NCI-H510A (cell line): ENCODE results near the gene PRPF6.
"Not testable (repeated sequence)": the region's sequence is repeated elsewhere in the genome, so short reads cannot be mapped to it uniquely, and the experiment has no call there.

Source experiments
- DNase-seq: peaks from one replicate; lab custom pipeline; 2025; lab: John Stamatoyannopoulos, UW

Gene PRPF6

GRCh38 chr20:63960654-63961621 lies 20.0 kb upstream of the PRPF6 start:
- DNase-seq, result not testable (repeated sequence)

GRCh38 chr20:63961664-63962425 lies 19.1 kb upstream of the PRPF6 start:
- no peak for DNase-seq

- no peak for DNase-seq
These were observed 18.2 kb upstream of the PRPF6 start for GRCh38 chr20:63962426-63963347.

- no peak for DNase-seq
These were observed 17.6 kb upstream of the PRPF6 start for GRCh38 chr20:63963348-63963741.

DNA sequence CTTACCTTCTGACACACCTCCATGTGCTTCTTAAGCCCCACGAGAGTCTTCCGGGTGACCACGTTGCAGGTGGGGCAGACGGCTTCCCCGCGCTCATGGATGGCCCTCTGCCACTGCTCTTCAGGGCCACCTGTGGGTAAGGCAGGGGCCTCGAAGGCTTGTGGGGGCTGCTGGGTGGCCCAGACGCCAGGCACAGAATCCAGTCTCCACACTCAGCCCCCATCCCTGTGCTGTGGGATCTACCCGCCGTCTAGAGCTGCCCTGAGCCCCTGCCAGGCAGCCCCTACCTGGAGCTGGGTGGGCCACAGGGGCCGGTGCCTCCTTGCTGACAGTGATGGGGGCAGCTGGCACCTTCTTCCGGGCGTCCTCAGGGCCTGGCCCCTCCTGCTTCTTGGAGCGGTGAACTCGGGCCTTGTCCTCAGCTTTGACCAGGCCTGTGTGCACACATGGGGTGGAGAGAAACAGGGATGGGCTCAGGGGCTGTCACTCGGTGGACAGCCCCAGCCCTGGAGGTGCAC lies 17.1 kb upstream of the PRPF6 start:
- DNase-seq, result no peak

DNA sequence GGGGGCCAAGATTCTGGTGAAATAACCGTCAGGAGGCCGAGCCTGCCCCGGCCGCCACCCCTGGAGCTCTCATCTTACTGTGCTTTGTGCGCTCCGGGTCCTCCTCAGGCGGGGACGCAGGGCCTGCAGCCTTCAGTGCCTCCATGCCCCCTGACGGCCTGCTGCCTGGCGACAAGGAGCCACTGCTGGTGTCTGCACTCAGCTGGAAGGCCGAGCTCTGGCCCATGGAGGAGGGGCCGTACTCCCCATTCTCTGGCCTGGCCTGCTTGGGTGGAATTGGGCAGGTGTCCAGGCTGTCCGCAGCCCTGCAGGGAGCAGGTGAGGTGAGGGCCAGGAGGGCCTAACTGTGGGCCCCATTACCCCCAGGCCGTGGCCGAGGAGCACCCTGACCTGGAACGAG lies 16.5 kb upstream of the PRPF6 start:
- DNase-seq, result no peak

GRCh38 chr20:63966172-63966943 lies 14.6 kb upstream of the PRPF6 start:
- DNase-seq, result no peak

- no peak for DNase-seq
These were observed 14.0 kb upstream of the PRPF6 start for GRCh38 chr20:63966944-63967322.

- DNase-seq, result no peak
These were observed 13.4 kb upstream of the PRPF6 start for GRCh38 chr20:63967330-63968135.

- DNase-seq, result no peak
These were observed 12.6 kb upstream of the PRPF6 start for GRCh38 chr20:63968136-63968927.

- no peak for DNase-seq
These were observed 11.8 kb upstream of the PRPF6 start for GRCh38 chr20:63968928-63969760.

GRCh38 chr20:63969838-63970713 lies 10.9 kb upstream of the PRPF6 start, which contains the start of gene ZNF512B:
Gene ZNF512B (minus strand): TSS chr20:63969930. CDS start chr20:63967950, 1,980 bp downstream.
- DNase-seq, result peak; percentile 40

DNA sequence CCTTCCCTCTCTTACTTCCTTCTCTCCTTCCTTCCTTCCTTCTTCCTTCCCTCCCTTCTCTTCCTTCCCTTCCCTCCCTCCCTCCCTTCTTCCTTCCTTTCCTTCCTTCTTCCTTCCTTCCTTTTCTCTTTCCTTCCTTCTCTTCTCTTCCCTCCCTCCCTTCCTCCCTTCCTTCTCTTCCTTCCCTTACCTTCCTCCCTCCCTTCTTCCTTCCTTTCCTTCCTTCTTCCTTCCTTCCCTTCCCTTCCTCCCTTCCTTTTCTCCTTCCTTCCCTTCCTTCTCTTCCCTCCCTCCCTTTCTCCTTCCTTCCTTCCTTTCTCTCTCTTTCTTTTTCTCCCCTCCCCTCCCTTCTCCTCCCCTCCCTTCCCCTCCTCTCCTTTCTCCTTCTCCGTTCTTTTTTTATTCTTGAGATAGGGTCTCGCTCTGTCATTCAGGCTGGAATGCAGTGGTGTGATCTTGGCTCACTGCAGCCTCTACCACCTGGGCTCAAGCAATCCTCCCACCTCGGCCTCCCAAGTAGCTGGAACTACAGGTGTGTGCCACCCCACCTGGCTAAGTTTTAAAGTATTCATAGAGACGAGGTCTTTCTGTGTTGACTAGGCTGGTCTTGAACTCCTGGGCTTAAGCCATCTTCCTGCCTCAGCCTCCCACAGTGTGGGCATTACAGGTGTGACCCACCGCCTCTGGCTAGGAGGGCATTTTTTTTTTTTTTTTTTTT lies 10.1 kb upstream of the PRPF6 start:
- no peak for DNase-seq

GRCh38 chr20:63971960-63972311 lies 9.0 kb upstream of the PRPF6 start:
- not testable (repeated sequence) for DNase-seq

DNA sequence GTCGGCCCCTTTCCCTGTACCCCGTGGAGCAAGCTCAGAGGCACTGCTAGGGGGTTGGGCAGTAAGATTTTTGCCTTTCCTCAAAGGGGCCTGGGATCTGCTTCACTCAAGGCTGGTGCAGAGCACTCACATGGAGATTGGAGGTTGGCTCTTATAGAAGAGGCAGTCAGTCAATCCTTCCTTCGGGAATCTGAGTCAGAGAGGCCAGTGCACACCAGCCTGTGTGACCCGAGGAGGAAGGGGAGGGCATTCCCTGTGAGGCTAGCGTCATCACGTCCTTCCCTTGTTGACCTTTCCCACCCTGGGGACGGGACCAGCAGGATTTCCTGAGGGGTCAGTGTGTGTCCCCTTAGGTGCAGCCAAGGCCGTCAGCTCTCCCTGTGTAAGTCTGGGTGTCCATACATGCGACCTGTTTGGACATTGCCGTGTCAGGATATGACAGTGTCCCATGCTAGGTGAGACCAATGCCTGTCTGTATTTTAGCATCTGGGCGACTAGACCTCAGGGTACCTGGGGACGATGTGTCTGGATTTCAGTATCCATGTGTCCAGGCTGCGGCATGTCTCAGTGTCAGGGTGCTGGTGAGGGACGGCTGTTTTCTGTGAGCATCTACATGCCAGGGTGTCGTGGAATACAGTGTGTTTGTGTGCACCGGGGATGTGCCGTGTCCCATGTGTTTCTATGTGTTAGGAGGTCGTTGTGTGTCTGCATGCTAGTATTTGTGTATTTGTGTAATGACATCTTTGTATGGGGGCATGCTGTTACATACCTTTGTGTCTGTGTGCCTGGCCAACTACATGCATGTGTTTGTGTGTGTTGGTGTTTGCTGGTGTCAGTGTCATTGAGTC lies 8.4 kb upstream of the PRPF6 start:
- DNase-seq, result no peak

DNA sequence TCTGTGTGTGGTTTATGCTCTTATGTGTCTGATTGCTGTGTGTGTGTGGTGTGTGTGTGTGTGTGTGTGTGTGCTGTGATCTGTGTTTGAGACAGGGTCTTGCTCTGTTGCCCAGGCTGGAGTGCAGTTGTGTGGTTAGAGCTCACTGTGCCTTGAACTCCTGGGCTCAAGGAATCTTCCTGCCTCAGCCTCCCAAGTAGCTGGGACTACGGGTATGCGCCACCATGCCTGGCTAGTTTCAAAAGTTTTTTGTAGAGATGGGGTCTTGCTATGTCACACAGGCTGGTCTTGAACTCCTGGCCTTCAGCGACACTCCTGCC lies 7.8 kb upstream of the PRPF6 start:
- no peak for DNase-seq
